PFSK-1 (cell line): ENCODE data around the gene RAD51B.

Experiments
- FOXP2 ChIP-seq: optimal IDR thresholded peaks from 2 replicates; pipeline ENCODE3; 2011; ENCODE audit warnings: borderline replicate concordance, control low read depth, inconsistent platforms; ENCODE audit not compliant: insufficient read depth; ENCODE audit errors: extremely low read length, extremely low read depth
- POLR2AphosphoS5 ChIP-seq: IDR thresholded peaks from 2 replicates; pipeline ENCODE4 v1.6.1; 2012; ENCODE audit warnings: low read depth, mild to moderate bottlenecking, control low read depth, low read length, moderate library complexity
- SIN3A ChIP-seq: IDR thresholded peaks from 2 replicates; pipeline ENCODE4 v1.6.1; 2012; ENCODE audit warnings: mild to moderate bottlenecking, low read length, moderate library complexity, borderline replicate concordance; ENCODE audit not compliant: insufficient read depth
- TAF1 ChIP-seq: IDR thresholded peaks from 2 replicates; pipeline ENCODE4 v1.6.1; 2012; ENCODE audit warnings: low read length, control low read depth, borderline replicate concordance; ENCODE audit not compliant: insufficient read depth
- TF ChIP-seq, protein P1 (sequence below), 2 experiments: IDR thresholded peaks; 2 replicates each; pipeline versions ENCODE4 v1.6.1 to v1.8.0; 2011 to 2012; ENCODE audit warnings: low read depth in 2 of 2, low read length in 2 of 2, control low read depth in 1 of 2, inconsistent platforms in 1 of 2, mild to moderate bottlenecking in 1 of 2, moderate library complexity in 1 of 2; ENCODE audit not compliant: insufficient read depth in 1 of 2

Gene RAD51B

DNA sequence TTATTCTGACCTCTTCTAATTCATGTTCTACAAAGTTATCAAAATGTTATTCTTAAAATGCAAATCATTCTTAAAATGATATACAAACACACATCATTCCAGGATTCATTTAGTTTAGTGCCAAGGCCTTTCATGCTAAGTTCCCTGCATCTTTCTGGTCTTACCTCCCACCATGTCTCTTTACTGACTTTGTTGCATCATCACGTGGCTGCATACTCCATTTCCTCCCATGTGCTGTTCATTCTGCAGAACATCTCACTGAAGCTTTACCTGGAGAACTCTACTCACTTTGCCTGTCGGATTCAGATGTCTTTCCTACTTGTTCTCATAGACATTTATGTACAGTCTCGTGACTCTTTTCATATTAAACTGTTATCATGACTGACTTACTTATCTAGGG is 278.1 kb downstream of the RAD51B start:
- TF ChIP-seq, protein P1, sequence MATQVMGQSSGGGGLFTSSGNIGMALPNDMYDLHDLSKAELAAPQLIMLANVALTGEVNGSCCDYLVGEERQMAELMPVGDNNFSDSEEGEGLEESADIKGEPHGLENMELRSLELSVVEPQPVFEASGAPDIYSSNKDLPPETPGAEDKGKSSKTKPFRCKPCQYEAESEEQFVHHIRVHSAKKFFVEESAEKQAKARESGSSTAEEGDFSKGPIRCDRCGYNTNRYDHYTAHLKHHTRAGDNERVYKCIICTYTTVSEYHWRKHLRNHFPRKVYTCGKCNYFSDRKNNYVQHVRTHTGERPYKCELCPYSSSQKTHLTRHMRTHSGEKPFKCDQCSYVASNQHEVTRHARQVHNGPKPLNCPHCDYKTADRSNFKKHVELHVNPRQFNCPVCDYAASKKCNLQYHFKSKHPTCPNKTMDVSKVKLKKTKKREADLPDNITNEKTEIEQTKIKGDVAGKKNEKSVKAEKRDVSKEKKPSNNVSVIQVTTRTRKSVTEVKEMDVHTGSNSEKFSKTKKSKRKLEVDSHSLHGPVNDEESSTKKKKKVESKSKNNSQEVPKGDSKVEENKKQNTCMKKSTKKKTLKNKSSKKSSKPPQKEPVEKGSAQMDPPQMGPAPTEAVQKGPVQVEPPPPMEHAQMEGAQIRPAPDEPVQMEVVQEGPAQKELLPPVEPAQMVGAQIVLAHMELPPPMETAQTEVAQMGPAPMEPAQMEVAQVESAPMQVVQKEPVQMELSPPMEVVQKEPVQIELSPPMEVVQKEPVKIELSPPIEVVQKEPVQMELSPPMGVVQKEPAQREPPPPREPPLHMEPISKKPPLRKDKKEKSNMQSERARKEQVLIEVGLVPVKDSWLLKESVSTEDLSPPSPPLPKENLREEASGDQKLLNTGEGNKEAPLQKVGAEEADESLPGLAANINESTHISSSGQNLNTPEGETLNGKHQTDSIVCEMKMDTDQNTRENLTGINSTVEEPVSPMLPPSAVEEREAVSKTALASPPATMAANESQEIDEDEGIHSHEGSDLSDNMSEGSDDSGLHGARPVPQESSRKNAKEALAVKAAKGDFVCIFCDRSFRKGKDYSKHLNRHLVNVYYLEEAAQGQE (IDR thresholded peaks at IDR 0.05; ENCODE audit: insufficient read depth in 1 of 2, low read depth in 2 of 2, low read length in 2 of 2), result no peak
- TF ChIP-seq FOXP2, result no peak
- no peak for TF ChIP-seq SIN3A
- no peak for TF ChIP-seq TAF1
- no peak for TF ChIP-seq POLR2AphosphoS5

DNA sequence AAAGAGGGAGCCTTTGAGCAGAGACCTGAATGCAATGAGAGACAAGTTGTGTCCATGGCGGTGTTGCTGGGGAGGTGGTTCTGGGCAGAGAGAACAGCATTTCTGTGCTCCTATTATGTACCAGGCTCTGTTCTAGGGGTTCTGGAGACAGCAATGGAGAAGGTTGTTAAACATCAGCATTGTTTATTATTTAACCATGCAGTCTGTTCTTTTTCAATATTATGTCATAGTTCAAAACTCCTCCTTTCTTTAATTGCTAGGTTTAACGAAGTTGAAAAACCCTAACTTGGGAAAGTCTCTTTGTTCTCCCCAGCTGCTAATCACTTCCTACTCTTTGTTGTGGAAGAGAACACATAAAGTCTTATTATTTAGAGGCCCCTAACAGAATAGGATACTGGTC is 279.3 kb downstream of the RAD51B start:
- TF ChIP-seq SIN3A (no peak), TAF1 (no peak), FOXP2 (no peak), POLR2AphosphoS5 (no peak)
- TF ChIP-seq, protein P1 (IDR thresholded peaks at IDR 0.05; ENCODE audit: insufficient read depth in 1 of 2, low read depth in 2 of 2, low read length in 2 of 2), result no peak

DNA sequence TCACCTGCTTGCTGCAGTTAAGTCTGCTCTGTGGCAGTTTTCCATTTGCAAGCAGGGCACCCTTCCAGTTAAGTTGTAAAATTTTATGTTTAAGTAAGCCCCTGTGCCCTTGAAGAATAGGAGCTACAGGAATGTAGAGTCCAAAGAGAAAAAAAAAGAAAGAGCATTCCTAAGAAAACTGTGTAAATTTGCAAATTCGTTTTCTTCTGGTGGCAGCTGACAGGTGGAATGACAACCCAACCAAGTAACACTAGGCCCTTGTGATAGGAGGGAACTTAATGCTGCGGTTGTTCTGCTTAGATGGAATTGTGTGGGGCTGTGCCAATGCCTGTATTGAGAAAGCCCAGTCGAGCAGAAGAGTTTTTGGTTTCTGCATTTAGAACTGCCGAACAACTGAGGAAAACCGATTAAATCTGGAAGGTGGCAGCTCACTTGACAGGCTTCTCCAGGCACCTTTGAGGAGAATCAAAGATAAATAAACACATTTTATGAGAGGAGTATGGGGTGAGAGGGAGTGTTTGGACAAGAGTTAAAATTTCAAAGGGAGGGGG is 280.0 kb downstream of the RAD51B start:
- no peak for TF ChIP-seq TAF1
- TF ChIP-seq, protein P1 (IDR thresholded peaks at IDR 0.05; ENCODE audit: insufficient read depth in 1 of 2, low read depth in 2 of 2, low read length in 2 of 2), result no peak

DNA sequence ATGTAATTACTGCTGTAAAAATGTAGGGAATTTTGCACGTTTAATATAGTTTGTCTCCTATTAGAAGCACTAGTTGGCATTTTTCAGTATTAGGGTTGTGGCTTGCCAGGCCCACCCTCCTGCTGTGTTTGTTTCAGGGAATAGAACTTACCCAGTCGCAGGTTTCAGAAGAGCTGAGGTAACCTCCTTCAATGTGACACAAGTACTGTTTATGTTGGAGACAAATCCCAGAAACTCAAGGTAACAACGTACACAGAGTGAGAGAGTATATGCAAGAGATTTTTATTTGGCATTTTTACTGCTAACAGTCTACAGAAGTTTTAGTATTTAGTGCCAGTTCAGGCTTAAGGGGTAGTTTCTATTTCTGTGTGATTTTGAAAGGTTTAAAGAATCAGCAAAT is 284.3 kb downstream of the RAD51B start:
- no peak for TF ChIP-seq SIN3A
- no peak for TF ChIP-seq TAF1
- no peak for TF ChIP-seq FOXP2
- TF ChIP-seq POLR2AphosphoS5, result no peak
- TF ChIP-seq, protein P1 (IDR thresholded peaks at IDR 0.05; ENCODE audit: insufficient read depth in 1 of 2, low read depth in 2 of 2, low read length in 2 of 2), result no peak

DNA sequence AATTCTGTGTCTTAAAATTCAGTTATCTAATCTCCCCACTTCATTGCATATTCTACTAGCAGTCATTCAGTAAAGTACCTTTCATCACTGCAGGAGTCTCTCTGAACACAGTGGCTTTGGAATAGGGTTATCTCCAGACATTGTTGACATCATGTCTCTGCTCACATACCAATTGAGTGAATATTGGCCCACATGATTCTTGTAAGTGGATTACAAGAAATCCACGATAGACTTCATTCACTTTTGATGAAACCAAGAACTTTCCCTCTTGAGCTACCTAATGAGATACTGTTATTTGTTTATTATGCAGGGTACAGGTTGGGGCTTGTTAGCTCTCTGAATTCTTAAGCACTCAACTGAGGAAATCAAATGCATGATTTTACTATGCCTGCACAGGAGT is 284.9 kb downstream of the RAD51B start:
- TF ChIP-seq, protein P1 (IDR thresholded peaks at IDR 0.05; ENCODE audit: insufficient read depth in 1 of 2, low read depth in 2 of 2, low read length in 2 of 2), result no peak
- no peak for TF ChIP-seq SIN3A
- no peak for TF ChIP-seq TAF1
- TF ChIP-seq POLR2AphosphoS5, result no peak
- TF ChIP-seq FOXP2, result no peak
